HG03378 (cell line): Measurements from ENCODE around the gene CTDSP2.

ENCODE experiments used
- ATAC-seq: cut with Tn5 transposase; IDR thresholded peaks from one replicate; pipeline ENCODE4 v1.9.1; 2021; ENCODE audit warnings: mild to moderate bottlenecking, moderate library complexity; ENCODE audit not compliant: unreplicated experiment

CTDSP2 gene

DNA sequence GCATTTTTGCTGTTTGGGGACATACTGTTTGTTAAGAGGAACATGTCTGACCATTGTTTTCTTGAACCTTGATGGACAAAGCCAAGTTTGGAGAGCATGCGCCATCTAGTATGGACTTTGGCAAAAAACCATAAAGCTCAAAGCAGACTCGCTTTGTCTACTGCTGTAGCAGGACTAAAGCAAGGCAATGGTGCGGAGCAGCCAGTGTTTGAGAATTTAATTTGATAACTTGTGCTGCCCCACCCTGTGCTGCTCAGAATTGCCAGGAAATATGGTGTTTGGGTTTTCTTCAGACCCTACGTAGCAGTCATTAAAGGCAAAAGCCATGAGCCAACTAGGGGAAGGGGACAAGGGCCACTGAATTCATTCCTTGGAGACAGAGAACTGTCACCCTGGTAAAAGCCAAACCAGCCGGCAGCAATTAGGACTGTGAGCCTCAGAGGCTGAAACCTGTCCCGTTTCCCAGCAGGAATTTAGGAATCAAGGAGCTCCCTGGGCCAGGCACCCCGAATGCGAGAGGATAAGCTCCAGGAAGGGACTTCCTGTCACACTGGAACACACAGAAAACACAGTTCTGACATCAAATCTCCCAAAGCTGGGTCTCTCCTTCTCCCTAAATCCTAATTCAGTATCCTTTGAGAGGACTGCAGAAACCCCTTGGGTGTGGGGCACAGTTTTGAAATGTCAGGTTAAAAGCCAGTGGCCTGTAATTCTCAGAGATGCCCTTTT is 29.1 kb downstream of the CTDSP2 start:
- no peak for ATAC-seq

GRCh38 chr12:57816855-57817151 is 29.7 kb downstream of the CTDSP2 start:
- ATAC-seq, result no peak

GRCh38 chr12:57816001-57816854 is 30.3 kb downstream of the CTDSP2 start:
- ATAC-seq, result no peak

- no peak for ATAC-seq
Observed at GRCh38 chr12:57815177-57816000, 31.1 kb downstream of the CTDSP2 start.

- no peak for ATAC-seq
Observed at GRCh38 chr12:57813971-57814772, 32.4 kb downstream of the CTDSP2 start.

DNA sequence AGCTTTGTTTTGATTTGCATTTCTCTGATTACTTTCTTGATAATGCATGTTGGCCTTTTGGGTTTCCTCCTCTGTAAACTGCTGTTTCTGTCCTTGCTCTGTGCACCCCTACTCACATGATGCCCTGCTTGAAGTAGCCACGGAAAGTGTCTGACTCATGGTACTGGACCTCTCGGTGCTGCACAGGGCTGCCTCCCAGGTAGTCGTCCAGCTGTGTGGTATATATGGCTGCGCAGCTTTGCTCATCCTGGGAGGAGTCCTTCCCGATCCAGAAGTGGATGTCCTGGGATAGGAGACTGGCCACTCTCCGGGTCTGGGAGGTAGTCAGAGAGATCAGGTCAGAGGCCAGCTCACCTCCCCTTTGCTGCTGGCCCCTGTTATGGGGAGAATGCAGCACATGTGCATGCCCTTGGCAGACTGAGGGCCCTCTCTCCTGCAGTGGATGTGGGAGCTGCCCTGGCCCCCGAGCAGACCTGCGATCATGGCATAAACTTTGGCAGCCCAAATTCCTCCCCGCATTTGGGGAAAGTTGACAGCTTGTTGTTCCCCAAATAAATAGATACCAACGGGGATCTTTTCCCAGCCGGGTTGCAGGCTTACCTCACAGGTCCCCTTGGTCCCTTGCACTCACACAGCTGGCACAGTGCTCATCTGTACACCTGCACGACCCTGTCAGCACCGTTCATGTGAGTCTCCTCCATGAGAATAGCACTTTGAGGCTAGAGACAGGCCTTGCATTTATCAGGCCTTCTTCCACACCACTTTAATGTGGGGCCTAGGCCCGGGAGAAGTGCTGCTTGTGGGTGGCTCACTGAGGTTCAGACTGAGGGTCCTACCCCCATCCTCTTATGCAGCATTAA is 33.2 kb downstream of the CTDSP2 start:
- ATAC-seq, result no peak

DNA sequence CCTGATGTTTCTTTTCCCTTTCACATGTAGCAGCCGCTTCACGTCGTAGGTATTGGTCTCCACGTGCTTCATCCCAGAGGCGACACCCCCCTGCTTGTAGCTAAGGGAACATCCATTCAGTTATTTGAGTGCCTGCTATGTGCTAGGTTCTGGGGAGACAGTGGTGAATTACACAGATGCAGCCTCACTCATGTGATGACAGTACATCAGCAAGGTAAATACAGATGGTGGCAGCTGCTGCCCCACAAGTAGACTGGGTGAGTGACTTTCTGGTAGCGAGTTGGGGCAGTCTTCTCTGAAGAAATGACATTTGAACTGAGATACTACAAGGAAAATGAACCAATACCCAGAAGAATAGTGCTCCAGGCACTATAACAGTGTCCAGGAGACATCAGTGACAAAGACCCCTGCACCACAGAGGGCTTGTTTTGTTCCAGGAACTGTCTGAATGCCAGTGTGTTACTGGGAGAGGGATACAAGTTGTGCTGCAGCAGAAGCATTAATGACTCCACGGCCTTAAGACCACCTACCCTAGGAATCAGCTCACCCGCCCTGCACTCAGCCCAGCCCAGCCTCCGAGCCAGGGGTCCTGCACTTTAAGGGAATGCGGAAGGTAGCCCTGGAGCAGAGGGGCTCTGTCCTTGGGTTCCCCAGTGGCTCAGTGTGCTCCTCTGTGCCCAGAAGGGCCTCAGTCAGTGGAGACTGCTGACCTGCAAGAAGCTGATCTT is 35.3 kb downstream of the CTDSP2 start:
- ATAC-seq, result no peak

DNA sequence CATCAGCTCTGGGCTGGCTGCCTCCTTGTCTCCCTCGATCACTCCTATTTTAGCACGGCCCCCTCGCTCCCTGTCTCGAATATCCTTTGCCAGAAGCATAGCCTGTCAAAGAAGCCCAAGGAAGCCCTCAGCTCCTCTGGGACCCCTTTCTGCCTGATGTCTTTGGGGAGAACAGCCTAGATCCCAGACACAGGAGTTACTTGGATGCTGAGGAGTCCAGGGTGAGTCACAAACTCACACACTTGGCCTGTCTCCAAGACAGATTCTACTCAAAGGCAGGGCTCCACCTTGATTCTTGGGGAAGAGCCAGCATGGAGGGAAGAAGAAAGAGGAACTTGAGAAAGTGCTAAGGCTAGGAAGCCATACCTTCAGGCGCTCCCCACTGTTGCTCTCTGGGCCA is 36.1 kb downstream of the CTDSP2 start:
- no peak for ATAC-seq

DNA sequence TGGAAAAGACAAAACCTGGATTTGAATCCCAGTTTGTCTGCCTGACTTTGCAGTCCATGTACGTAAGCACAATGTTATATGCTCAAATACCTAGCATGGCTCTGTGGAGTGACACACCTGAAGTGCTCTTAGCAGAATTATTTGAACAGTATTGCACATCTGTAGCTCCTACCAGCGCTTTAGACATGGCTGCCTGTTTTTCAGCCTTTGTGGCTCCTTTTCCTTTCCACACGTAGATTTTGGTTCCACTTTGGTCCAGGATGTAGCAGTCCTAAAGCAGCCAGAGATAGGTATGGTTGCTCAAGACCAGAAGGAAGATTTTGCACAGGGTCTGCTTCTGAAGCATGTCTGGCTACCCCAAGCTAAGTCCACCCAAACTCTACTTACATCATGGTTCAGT is 37.1 kb downstream of the CTDSP2 start:
- ATAC-seq, result no peak

GRCh38 chr12:57808351-57808750 is 38.2 kb downstream of the CTDSP2 start:
- no peak for ATAC-seq

DNA sequence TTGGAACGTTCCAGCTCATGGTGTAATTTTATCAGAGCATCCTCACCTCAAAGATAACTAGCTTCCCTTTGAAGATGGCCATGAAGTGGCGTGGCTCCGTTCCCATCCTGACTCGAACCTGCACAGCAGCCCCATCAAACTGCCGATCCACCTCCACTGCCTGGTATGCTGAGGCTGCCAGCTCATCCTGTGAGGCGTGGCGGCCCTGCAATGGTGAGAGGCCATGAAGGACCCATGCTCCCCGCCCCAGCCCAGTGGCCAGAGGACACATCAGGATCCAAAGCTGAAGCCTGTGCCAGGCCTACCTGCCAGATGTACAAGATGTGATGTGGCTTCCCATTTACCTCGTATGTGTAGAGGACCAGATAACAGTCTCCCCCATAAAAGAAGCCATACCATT is 39.2 kb downstream of the CTDSP2 start:
- ATAC-seq, result no peak

DNA sequence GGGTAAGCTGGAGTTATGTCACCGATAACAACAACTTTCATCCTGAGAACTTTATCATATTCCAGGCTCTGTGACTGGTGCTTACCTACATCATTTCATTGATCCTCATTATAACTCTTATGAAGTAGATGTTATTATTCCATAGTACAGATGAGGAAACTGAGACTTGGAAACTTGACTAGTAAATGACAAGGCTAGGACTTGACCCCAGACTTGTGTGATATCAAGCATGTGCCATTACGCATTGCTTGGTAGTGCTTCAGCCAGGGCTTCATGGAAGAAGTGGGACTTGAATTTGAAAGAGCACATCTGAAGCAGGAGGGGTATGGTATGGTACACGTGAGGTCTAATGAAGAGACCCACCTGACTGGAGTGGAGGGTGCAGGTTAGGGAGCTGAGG is 39.9 kb downstream of the CTDSP2 start:
- ATAC-seq, result no peak

DNA sequence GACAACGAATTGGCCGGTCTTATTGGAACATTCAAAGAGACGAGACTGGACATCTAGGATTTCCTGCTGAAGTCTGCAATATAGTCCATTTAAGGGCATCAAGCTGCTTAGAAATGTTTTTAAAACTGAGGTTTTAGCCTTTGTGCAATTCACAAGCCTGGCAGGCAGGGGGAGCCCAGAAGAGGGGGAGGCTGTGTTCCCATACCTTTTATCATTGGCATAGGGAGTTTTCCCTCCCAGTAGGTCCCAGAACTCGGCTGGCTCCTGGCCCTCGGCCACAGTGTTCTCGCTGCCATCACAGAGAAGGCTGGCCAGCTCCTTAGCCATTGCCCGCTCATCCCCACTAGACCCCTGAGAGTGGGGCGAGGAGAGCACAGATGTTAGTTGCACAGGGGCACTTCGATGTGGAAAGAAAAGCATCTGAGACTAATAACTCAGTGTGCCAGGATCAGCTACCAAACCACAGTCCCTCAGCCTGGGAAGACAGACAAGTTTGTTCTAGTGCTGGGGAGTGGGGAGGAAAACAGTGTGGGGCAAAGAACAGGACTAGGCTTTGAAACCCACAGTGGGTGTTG is 43.1 kb downstream of the CTDSP2 start:
- ATAC-seq, result no peak

DNA sequence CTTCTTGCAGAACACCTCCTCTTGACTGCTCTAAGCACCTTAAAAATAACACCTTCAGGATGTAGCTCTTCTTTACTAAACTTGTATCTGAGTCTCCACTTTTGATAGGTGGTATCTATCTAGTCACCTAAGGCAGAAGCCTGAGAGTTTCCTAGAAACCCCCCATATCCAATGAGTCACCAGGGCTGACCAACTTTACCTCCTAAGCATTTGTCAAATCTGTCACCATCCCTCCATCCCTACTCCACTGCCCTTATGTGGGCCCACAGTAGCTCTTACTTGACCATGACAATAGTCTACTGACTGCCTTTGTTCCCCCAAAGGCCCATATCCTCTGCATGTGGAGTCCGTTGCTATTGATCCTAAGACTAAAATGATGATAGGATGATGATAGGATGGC is 43.9 kb downstream of the CTDSP2 start:
- no peak for ATAC-seq

GRCh38 chr12:57800965-57801364 is 45.6 kb downstream of the CTDSP2 start:
- no peak for ATAC-seq

- no peak for ATAC-seq
Observed at GRCh38 chr12:57797933-57798332, 48.6 kb downstream of the CTDSP2 start.

- no peak for ATAC-seq
Observed at GRCh38 chr12:57796996-57797395, 49.5 kb downstream of the CTDSP2 start.

DNA sequence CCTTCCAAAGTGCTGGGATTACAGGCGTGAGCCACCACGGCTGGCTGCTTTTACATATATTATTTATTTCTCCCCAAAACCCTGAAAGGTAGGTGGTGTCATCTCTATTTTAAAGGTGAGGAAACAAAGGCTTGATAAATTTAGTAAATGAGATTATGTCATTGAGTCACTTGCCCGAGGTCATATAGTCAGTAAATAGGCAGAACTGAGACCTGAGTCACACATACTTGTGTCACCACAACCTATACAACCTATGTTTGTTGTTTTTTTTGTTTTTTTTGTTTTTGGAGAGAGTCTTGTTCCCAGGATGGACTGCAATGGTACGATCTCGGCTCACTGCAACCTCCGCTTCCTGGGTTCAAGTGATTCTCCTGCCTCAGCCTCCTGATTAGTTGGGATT is 51.2 kb downstream of the CTDSP2 start:
- no peak for ATAC-seq

DNA sequence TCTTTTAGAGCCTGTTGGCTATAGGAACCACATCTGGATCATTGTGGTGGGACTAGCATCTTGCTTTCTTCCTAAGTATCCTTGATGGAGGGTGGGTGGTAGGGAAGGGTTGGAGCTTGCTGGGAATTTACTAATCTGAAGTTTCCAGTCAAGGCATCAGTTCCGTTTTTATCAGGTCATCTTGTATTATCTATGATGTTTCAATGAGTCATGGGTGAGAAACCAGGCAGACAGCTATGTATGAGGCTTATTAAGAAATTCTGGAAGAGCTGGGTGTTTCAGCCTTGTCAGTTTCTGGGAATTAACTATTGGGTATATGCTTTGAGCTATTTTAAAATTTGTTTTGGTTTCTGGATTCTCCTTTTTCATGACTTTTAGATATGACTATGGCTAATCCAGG is 52.6 kb downstream of the CTDSP2 start:
- no peak for ATAC-seq
